ENCODE data around the gene TNIK.

TNIK gene

GRCh38 chr3:171184372-171184771 is 275.8 kb downstream of the TNIK start:
- no peak for DNase-seq

DNA sequence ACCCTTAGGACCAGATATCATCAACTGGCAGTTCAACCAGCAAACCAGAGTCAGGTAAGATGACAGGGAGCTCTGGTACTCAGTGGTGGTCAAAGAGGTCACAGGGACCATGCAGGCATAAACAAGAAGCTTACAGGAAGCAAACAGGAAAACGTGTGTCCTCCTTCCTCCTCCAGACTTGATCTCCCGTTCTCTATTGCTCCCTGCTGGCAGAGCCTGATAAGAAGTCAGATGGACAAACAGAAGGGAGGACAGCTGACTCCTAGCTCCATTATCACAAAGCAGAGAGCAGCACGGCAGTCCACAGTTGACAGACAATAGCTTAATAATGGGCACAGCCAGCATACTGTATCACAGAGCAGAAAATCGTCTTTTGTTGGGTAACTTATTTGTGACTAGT is 277.2 kb downstream of the TNIK start:
- no peak for DNase-seq

DNA sequence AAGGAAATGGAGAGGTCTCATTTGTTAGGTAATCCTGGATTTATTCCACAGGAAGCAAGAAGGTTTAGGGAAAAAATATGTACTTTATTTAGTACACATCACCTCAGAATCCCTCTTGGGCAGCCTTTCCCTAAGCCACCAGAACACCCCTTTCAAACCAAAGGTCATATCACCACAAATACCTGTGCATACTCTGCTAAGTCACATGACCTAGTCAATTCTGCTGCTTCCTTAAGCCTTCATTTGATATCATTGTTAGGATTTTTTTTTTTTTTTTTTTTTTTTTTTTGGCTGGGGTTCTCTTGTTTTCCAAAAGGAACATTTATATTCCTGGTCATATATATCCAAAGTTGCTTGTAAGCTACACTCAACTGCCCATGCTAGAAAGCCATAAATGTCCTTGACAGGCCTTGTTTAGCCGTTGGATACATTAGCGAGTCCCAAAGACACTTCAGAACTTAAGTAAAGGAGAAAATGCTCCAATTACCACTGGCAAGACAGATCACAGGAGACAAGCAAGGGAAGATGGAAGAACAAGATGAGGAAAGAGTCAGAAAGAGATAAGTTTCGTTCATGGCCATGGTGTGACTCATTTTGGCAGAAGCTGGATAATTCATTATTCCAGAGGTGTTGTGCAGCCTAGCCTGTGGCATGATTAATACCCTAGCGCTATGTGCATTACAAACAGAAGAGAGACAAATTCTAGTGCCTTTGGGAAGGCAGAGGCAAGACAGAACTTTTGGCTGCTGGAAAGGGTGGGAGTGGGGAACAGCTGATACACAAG is 278.1 kb downstream of the TNIK start:
- no peak for DNase-seq

- no peak for DNase-seq
These were observed 281.5 kb downstream of the TNIK start for GRCh38 chr3:171178714-171179113.

GRCh38 chr3:171177553-171177952 is 282.7 kb downstream of the TNIK start:
- no peak for DNase-seq

DNA sequence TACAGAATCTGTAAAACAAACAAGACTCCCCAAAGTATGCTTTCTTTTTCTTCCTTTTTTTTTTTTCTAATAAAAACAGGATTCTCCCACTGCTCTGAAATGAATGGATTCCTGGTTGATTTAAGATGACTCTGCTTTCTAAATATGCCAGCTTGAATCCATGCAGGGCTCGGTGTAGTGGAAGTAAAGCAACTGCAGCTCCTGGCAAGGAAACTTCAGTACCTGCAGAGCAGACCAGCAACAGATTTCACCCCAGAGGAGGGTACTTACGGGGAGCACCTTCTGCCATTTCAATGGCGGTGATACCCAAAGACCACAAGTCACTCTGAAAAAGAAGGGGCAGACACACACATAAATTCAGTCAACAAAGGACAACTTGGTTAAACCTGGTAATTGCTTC is 283.1 kb downstream of the TNIK start:
- DNase-seq: no peak

GRCh38 chr3:171176244-171176933 is 283.8 kb downstream of the TNIK start:
- no peak for DNase-seq

- no peak for DNase-seq
These were observed 284.4 kb downstream of the TNIK start for GRCh38 chr3:171175741-171176234.

GRCh38 chr3:171173736-171174135 is 286.5 kb downstream of the TNIK start:
- no peak for DNase-seq

GRCh38 chr3:171172070-171172469 is 288.1 kb downstream of the TNIK start:
- no peak for DNase-seq

DNA sequence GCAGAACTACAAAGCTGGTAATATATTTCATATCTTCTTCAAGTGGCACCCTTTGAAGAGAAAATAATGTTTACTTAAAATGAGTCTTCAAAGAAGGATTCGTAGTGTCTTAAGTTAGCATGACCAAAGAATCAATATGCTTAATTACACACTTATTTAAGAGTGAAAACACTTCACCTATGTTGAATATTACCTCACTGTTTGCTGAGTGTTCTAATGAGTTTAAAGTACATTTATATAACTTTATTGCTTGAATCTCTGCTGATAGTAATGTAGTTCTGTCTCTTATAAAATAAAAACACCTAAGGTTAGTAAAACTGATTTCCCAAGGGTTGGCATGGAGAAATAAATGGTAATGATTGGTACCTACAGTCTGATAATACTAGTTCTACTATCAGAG is 290.3 kb downstream of the TNIK start:
- DNase-seq: no peak

- no peak for DNase-seq
These were observed 290.8 kb downstream of the TNIK start for GRCh38 chr3:171169443-171169842.

- DNase-seq: no peak
These were observed 291.7 kb downstream of the TNIK start for GRCh38 chr3:171168551-171168950.

GRCh38 chr3:171168086-171168485 is 292.1 kb downstream of the TNIK start:
- no peak for DNase-seq

- DNase-seq: no peak
These were observed 294.2 kb downstream of the TNIK start for GRCh38 chr3:171165983-171166382.

DNA sequence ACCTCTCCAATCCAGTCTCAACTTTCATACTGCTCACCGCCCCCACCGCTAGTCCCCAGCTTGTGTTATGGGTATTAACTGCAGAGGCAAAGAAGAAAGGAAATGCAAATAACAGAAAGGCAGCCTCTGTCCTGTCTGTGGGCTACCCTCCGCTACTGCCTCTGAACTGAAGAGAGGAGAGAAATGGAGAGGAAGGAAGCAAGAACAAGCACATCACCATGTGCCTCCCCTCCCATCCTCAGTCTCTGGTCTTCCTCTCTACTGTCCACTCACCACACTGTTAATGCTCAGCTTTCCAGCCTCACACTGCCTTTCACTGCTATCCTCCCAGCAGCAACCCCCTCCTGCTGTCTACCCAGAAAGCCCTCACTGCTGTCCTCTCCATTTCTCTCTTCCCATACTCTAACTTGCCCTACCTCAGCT is 294.7 kb downstream of the TNIK start:
- no peak for DNase-seq

DNA sequence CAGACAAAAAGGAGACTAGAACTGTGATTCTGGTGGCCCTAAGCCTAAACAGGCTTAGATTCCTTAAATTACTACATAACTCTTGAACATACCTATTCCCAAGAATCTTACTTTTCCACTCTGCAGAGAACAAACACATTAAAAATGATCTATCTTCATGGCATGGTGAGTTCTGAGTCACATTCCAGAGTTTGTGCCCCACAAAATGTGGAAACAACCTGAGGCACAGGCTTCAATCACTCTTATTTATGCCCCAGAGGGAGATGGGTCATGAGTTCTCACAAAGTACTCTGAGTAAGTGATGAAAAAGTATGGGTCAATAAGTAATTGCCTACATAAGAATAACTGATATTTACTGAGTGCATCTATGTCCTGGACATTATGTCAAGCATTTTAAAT is 296.1 kb downstream of the TNIK start:
- DNase-seq: no peak

DNA sequence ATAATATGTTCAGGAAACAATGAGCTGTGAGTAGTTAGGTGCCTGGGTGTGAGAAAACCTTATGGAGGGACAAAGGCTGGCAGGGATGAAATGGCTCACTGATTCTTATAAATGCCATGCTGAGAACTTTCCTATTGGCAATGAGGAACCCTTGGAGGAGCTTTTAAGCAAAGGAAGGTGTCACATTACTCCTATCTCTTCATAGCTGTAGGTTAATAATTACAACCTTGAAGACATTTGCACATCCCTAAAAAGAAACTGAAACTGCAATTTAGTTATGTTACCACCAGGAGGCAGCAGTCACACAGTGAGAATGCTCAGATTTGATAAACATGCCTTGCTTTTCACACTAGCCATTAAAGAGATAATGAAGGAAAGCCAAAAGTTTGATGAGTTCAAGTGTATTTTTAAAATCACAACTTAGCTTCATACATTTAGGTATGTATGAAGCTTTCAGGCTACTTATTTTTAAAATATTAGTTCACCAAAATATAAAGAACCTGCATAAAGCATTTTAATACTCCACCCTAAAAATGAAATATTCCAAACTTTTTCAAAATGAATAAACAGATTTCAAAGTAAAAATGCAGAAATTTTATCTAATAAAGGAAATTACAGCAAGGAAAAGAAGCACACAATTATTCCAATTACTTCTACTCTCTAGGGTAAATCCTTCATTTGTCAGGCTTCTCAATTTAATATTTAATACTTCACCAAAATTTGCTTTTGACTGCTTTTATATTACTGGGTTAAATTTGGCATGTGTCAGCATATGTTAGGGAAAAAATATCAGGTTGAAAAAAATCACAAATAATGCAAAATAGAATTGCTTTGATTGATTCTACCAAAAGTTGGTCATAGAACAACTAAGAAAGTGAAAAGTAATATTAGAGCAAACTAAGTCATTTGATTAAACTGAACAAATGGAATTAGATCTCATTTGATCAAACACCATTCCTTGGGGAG is 296.8 kb downstream of the TNIK start:
- no peak for DNase-seq

DNA sequence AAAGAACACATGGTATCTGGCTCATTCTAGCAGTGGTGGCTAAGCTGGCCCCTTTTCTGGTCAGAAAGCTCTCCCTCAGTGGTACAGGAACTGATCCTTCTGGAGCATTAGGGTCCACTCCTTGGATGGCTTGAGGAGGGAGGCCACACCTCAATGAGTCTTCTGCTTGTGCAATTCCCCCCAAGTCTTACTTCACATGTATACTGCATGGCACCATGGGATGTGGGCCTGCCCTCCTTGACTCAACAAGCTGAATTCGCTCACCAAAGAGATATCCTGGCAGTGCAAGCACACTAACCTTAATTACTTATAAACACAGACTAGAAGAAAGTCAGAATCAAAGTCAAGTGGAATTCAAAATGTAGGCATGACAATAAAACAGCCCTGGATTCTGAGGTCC is 299.9 kb downstream of the TNIK start:
- no peak for DNase-seq

GRCh38 chr3:171159822-171160157 is 300.4 kb downstream of the TNIK start:
- no peak for DNase-seq

DNA sequence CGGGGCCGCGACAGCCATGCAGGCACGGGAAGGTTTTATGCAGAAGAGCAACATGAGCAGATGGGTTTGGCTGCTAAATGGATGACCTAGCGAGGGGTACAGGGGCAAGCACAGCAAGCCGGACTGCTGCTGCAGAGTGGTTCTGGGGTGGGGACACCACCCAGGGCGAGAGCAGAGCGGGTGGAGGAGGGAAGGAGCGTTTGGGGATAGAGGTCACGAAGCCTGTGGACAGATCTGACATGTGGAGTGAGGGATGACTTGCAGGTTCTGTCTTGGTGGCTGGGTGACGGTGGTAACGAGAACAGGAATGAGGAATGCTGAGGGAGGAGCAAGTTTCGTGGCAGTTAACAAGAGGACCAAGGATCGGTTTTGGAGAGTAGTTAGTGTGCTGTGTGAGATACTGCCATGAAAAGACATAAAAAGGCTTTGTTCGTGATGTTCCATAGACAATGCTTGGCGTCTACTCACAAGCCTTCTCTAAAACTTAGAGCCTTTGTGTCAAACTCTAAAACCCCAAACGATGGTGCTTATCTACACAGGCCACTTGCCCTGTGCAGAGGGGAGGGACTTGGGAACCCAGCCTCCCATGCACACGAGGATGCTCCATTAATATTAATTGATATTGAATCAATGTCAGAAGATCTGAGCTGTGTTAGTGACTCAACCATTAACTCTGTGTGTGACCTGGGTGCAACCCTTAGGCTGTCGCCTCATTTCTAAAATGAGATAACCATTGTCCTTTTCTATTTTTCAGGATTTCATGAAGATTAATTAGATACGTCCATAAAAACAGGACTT is 301.0 kb downstream of the TNIK start:
- DNase-seq: no peak

GRCh38 chr3:171157980-171158379 is 302.2 kb downstream of the TNIK start:
- no peak for DNase-seq

GRCh38 chr3:171157286-171157685 is 302.9 kb downstream of the TNIK start:
- no peak for DNase-seq
